SK-N-SH (cell line): ENCODE measurements around the gene HLF.

Experiments
- EP300 ChIP-seq, 2 experiments: IDR thresholded peaks; 2 replicates each; pipeline versions ENCODE4 v1.4.0 to v1.6.1; 2012; ENCODE audit warnings: borderline replicate concordance in 1 of 2, low read depth in 1 of 2, low read length in 1 of 2
- GABPA ChIP-seq: IDR thresholded peaks from 2 replicates; pipeline ENCODE4 v1.4.0; 2012; ENCODE audit warnings: low read depth, mild to moderate bottlenecking
- JUND ChIP-seq: IDR thresholded peaks from 2 replicates; pipeline ENCODE4 v1.4.0; 2012
- MXI1 ChIP-seq: IDR thresholded peaks from 2 replicates; pipeline ENCODE4 v1.6.1; 2012; ENCODE audit warnings: mild to moderate bottlenecking, low read depth, low read length, improper control_type of control experiment
- RAD21 ChIP-seq: IDR thresholded peaks from 2 replicates; pipeline ENCODE4 v1.6.1; 2012; ENCODE audit warnings: mild to moderate bottlenecking, low read length
- SIN3A ChIP-seq: IDR thresholded peaks from 2 replicates; pipeline ENCODE4 v1.6.1; 2012; ENCODE audit warnings: low read depth, mild to moderate bottlenecking, low read length, moderate library complexity, borderline replicate concordance
- TAF1 ChIP-seq: IDR thresholded peaks from 2 replicates; pipeline ENCODE4 v1.6.1; 2012; ENCODE audit warnings: low read depth, mild to moderate bottlenecking, low read length, moderate library complexity, borderline replicate concordance
- TCF12 ChIP-seq: IDR thresholded peaks from 2 replicates; pipeline ENCODE4 v1.4.0; 2012
- USF1 ChIP-seq: IDR thresholded peaks from 2 replicates; pipeline ENCODE4 v1.4.0; 2012; ENCODE audit warnings: low read depth, borderline replicate concordance
- YY1 ChIP-seq: IDR thresholded peaks from 2 replicates; pipeline ENCODE4 v1.4.0; 2012; ENCODE audit warnings: low read depth, mild to moderate bottlenecking
- TF ChIP-seq, protein P1 (sequence below): fragments of 200-600 bp; sonication (generic); IDR thresholded peaks from 2 replicates; pipeline ENCODE4 v1.6.1; 2017; ENCODE audit warnings: antibody characterized with exemption, mild to moderate bottlenecking, moderate library complexity
- TF ChIP-seq, protein P2 (sequence below): IDR thresholded peaks from 2 replicates; pipeline ENCODE4 v1.4.0; 2012; ENCODE audit warnings: low read depth, borderline replicate concordance

DNA sequence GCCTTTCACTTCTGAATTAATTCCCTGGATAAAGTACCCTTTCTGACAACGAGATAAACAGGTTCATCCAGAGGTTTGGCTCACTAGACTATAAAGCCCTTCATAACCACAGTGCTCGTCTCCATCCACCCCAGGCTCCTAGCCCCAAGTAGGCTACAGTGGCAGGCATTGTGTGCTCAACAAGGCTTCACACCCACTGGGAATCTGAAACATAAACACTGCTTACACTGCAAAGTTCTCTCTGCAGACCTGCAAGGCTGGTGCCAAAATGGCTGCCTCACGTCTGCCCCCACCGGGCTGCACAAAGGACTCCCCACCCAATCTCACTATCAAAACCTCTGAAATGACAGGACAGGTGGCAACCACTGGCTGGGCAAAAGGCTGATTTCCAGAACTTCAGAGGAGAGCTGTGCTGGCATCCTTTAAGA, 5.1 kb upstream of the HLF start:
- TF ChIP-seq, protein P1, sequence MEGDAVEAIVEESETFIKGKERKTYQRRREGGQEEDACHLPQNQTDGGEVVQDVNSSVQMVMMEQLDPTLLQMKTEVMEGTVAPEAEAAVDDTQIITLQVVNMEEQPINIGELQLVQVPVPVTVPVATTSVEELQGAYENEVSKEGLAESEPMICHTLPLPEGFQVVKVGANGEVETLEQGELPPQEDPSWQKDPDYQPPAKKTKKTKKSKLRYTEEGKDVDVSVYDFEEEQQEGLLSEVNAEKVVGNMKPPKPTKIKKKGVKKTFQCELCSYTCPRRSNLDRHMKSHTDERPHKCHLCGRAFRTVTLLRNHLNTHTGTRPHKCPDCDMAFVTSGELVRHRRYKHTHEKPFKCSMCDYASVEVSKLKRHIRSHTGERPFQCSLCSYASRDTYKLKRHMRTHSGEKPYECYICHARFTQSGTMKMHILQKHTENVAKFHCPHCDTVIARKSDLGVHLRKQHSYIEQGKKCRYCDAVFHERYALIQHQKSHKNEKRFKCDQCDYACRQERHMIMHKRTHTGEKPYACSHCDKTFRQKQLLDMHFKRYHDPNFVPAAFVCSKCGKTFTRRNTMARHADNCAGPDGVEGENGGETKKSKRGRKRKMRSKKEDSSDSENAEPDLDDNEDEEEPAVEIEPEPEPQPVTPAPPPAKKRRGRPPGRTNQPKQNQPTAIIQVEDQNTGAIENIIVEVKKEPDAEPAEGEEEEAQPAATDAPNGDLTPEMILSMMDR, result no peak
- TF ChIP-seq, protein P2, sequence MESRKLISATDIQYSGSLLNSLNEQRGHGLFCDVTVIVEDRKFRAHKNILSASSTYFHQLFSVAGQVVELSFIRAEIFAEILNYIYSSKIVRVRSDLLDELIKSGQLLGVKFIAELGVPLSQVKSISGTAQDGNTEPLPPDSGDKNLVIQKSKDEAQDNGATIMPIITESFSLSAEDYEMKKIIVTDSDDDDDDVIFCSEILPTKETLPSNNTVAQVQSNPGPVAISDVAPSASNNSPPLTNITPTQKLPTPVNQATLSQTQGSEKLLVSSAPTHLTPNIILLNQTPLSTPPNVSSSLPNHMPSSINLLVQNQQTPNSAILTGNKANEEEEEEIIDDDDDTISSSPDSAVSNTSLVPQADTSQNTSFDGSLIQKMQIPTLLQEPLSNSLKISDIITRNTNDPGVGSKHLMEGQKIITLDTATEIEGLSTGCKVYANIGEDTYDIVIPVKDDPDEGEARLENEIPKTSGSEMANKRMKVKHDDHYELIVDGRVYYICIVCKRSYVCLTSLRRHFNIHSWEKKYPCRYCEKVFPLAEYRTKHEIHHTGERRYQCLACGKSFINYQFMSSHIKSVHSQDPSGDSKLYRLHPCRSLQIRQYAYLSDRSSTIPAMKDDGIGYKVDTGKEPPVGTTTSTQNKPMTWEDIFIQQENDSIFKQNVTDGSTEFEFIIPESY, result no peak
- TF ChIP-seq SIN3A (no peak), YY1 (no peak), USF1 (no peak), JUND (no peak), MXI1 (no peak), RAD21 (no peak), GABPA (no peak), TCF12 (no peak), TAF1 (no peak), EP300 (IDR thresholded peaks at IDR 0.05; ENCODE audit: borderline replicate concordance in 1 of 2, low read depth in 1 of 2, low read length in 1 of 2) (no peak)
